BJ (cell line): ENCODE data around the gene TRAPPC5. TPM values are rescaled to one million over a fixed set of nuclear protein-coding genes. Genes with fewer than 3 reads are reported as not detected.

ENCODE experiments used
- CTCF ChIA-PET: fragments of 350-600 bp; formaldehyde crosslinking; extraction: SDS; loops from one replicate; lab custom pipeline; 2021; ENCODE audit warnings: antibody characterized with exemption, inconsistent platforms; lab: Yijun Ruan, JAX
- POLR2A ChIA-PET: fragments of 300-600 bp; sonication (Branson Sonifier 250); formaldehyde crosslinking; extraction: SDS; loops from one replicate; lab custom pipeline; 2021; ENCODE audit warnings: antibody characterized with exemption; lab: Charles Lee
- DNase-seq: peaks from one replicate; pipeline ENCODE4 v3.0.0-alpha.2; 2011; ENCODE audit warnings: low read depth
- H3K27me3 ChIP-seq: 2 replicates; pipeline ENCODE4 v1.6.0; 2011; ENCODE audit warnings: low read length; ENCODE audit not compliant: control insufficient read depth, insufficient read depth
- H3K36me3 ChIP-seq: 2 replicates; pipeline ENCODE4 v1.5.1; 2011; ENCODE audit warnings: low read length; ENCODE audit not compliant: control insufficient read depth, insufficient read depth
- H3K4me3 ChIP-seq: 2 replicates; pipeline ENCODE4 v1.5.1; 2011; ENCODE audit warnings: low read depth, mild to moderate bottlenecking, control low read depth, low read length
- polyA plus RNA-seq: library from polyadenylated mRNA; depleted of rRNA; stranded (reverse); fragments of >200 nt; gene quantifications from 2 replicates; pipeline ENCODE4 v1.2.3, GENCODE V29; 2011
- TF ChIP-seq, protein P1 (sequence below): IDR thresholded peaks from 2 replicates; pipeline ENCODE4 v1.5.1; 2011; ENCODE audit warnings: low read depth, mild to moderate bottlenecking, control low read depth, inconsistent platforms, low read length, moderate library complexity; ENCODE audit not compliant: insufficient read depth

Gene TRAPPC5
- polyA plus RNA-seq, 1 experiment: 85.1 TPM

DNA sequence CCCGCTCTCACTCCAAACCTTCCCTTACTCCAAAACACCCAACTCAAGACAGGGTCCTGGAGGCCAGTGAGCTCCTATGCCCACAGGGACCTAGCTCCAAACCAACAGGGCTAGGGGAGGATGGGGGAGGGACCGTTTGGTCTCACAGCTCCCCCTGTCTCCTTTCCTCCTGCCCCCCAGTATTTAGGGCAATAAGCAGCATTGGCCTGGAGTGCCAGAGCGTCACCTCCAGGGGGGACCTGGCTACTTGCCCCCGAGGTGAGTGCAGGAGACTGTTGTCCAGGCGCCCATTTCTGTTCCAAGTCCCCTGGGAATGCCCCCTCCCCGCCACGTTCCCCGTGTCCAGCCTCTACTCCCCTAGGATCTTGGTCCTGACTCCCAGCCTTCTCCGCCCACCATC lies 11.0 kb upstream of the TRAPPC5 start:
- ChIA-PET POLR2A (no interaction called here), CTCF (interaction anchor here (1.0 to 5.6 kb wide), 4 partner anchors 11 to 19 kb away, joined by 3 to 33 read pairs (median 6); partner anchors contain the start of gene TRAPPC5)
- Histone ChIP-seq H3K36me3 (no peaks in the 10 kb centered on the region), H3K27me3 (peaks cover 12% of the 10 kb centered on the region), H3K4me3 (no peak overlapping the region)
- TF ChIP-seq, protein P1, sequence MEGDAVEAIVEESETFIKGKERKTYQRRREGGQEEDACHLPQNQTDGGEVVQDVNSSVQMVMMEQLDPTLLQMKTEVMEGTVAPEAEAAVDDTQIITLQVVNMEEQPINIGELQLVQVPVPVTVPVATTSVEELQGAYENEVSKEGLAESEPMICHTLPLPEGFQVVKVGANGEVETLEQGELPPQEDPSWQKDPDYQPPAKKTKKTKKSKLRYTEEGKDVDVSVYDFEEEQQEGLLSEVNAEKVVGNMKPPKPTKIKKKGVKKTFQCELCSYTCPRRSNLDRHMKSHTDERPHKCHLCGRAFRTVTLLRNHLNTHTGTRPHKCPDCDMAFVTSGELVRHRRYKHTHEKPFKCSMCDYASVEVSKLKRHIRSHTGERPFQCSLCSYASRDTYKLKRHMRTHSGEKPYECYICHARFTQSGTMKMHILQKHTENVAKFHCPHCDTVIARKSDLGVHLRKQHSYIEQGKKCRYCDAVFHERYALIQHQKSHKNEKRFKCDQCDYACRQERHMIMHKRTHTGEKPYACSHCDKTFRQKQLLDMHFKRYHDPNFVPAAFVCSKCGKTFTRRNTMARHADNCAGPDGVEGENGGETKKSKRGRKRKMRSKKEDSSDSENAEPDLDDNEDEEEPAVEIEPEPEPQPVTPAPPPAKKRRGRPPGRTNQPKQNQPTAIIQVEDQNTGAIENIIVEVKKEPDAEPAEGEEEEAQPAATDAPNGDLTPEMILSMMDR: no peak
- no peak for DNase-seq

DNA sequence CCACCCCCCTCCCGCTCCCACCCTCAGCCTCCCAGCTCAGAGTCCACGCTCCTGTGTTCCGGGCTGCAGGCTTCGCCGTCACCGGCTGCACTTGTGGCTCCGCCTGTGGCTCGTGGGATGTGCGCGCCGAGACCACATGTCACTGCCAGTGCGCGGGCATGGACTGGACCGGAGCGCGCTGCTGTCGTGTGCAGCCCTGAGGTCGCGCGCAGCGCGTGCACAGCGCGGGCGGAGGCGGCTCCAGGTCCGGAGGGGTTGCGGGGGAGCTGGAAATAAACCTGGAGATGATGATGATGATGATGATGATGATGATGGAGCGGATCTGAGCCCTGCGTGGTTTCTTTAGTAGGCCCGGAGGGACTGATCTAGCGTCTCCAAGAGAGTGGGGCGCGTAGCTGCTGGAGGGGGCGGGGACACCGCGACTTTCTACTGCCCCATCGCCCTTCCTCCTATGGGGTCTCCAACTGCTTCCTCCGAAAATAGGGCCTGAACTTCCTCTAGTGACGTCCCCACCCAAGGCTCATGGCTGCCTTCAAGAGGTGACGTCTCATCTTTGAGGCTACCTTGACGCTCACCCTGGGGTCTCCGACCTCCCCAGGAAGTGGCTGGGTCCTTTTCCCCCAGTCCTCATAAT lies 10.4 kb upstream of the TRAPPC5 start:
- Histone ChIP-seq H3K4me3 (no peak overlapping the region), H3K36me3 (no peaks in the 10 kb centered on the region), H3K27me3 (peaks cover 12% of the 10 kb centered on the region)
- DNase-seq: no peak
- ChIA-PET CTCF (interaction anchor here (1.0 to 5.6 kb wide), 3 partner anchors 10 to 19 kb away, joined by 3 to 33 read pairs (median 3); partner anchors contain the start of gene TRAPPC5), POLR2A (no interaction called here)
- TF ChIP-seq, protein P1: no peak

DNA sequence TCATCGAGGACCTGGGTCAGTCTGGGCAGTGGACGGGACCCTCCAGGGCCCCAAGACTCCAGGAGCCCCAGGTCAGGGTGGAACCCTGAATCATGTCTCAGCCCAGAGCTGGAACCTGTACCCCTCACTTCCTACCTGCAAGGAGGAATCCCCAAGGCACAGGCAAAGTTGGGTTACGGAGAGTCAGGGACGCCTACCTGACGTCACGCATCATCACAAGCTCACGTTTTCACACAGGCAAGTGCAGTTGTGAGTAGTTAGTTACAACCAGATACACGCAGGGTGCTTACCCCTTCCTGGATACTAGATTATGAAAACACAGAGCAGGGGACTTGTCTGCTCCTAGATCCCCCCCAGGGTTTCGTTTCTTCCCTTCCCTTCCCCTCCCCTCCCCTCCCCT lies 9.8 kb upstream of the TRAPPC5 start:
- no peak for DNase-seq
- no peaks in the 10 kb centered on the region for H3K36me3 ChIP-seq
- no peak overlapping the region for H3K4me3 ChIP-seq
- peaks cover 12% of the 10 kb centered on the region for H3K27me3 ChIP-seq
- TF ChIP-seq, protein P1: no peak
- ChIA-PET POLR2A (no interaction called here), CTCF (interaction anchor here (1.0 to 5.6 kb wide), 3 partner anchors 10 to 20 kb away, joined by 3 to 33 read pairs (median 4); partner anchors contain the start of gene TRAPPC5)

DNA sequence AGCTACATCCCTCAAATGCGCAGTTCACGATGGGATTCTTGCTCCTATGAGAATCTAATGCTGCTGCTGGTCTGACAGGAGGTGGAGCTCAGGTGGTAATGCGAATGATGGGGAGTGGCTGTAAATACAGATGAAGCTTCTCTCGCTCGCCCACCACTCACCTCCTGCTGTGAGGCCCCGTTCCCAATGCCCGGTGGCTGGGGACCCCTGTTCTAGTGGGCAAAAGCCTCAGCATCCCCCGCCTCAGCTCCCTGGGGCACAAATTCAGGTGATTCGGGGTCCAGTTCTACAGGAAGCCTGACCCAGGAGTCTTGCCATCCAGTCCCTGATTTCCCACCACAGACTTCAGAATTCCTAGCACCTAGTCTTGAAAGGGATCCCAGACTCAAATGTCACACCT lies 8.1 kb upstream of the TRAPPC5 start:
- no peaks in the 10 kb centered on the region for H3K36me3 ChIP-seq
- TF ChIP-seq, protein P1: no peak
- no peak overlapping the region for H3K4me3 ChIP-seq
- DNase-seq: no peak
- ChIA-PET CTCF (interaction anchor here (5.6 kb wide), 1 partner anchor 8 kb away, joined by 33 read pairs; the partner anchor contains the start of gene TRAPPC5), POLR2A (no interaction called here)
- peaks cover 12% of the 10 kb centered on the region for H3K27me3 ChIP-seq

DNA sequence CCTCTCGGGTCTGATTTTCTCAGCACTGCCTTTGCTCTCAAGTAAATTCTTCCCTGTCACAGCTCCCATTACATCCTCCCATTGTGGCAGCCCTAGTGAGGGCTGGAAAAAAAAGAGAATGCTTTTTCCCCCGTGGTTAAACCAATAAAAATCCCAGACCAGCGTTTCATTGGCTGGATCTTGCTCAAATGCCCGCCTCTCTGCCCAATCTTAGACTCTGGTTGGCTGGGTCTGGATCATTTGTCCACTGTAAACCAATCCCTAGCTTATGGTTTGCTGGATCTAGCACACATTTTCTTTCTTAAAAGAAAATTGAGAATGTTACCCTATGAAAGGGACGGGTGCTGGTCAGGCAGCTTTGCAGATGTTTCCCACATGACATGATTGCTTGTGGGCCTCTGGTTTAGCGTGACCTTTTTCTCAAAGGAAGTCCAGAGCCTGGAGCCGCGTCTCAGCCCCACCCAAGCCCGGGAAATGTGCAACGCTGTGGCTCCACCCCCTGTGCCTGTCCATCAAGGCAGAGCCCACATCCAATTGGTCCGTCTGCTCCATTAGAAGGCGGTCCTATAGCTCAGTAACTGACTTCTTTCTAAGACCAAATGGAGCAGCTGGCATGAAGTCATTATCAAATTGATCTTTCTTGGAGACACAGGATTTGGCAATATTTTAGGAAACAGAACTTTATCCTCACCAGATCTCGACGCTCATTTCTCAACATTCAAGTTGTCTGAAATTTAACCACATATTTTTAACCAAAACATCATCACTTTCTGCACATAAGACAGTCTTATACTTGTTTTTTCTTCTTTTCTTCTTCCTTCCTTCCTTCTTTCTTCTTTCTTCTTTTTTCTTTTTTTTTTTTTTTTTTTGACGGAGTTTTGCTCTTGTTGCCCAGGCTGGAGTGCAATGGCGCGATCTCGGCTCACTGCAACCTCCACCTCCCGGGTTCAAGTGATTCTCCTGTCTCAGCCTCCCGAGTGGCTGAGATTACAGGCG lies 6.3 kb upstream of the TRAPPC5 start:
- peaks cover 12% of the 10 kb centered on the region for H3K27me3 ChIP-seq
- ChIA-PET CTCF (interaction anchor here (0.9 to 1.6 kb wide), 3 partner anchors 10 to 106 kb away, joined by 3 to 8 read pairs (median 3); no protein-coding TSS in a partner anchor), POLR2A (interaction anchor here (0.6 kb wide), 1 partner anchor 125 kb away, joined by 7 read pairs; no protein-coding TSS in a partner anchor)
- H3K36me3 ChIP-seq: no peaks in the 10 kb centered on the region
- no peak for DNase-seq
- no peak overlapping the region for H3K4me3 ChIP-seq
- TF ChIP-seq, protein P1: no peak
